ENCODE data around the gene SOX5. TPM values are rescaled to one million over a fixed set of nuclear protein-coding genes. Genes with fewer than 3 reads are reported as not detected.
A peak's percentile ranks its signal among the peaks of the same experiment; 100 is the strongest.

Gene SOX5
- total and polyA plus RNA-seq, 9 of the 15 experiments (the other 6 are each of a cell fraction or from before 2014, with no cell fraction given): 8.3 to 16.5 (median 11.9) TPM

DNA sequence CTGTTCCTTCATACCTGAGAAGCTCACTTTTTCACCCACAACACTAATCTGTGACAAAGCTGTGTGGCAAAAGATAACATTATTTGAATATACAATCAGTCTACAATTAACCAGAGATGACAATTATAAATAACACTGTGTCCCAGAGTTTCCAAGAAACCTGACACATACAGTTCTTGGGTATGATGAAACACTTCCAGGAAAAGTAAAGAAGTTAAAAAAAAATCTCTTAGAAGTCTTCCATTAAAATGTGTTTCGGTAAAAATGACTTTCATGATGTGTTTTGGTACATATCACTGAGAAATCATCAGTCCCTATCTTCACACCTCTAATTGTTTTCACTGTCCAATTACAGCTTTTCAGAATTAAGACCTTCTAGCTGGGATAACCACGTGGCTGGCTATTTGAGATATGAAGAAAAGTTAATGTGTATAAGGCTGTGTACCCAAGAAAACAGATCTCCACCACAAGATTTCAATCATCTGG, 390.2 kb downstream of the SOX5 start (continued):
- TF ChIP-seq, protein P1, sequence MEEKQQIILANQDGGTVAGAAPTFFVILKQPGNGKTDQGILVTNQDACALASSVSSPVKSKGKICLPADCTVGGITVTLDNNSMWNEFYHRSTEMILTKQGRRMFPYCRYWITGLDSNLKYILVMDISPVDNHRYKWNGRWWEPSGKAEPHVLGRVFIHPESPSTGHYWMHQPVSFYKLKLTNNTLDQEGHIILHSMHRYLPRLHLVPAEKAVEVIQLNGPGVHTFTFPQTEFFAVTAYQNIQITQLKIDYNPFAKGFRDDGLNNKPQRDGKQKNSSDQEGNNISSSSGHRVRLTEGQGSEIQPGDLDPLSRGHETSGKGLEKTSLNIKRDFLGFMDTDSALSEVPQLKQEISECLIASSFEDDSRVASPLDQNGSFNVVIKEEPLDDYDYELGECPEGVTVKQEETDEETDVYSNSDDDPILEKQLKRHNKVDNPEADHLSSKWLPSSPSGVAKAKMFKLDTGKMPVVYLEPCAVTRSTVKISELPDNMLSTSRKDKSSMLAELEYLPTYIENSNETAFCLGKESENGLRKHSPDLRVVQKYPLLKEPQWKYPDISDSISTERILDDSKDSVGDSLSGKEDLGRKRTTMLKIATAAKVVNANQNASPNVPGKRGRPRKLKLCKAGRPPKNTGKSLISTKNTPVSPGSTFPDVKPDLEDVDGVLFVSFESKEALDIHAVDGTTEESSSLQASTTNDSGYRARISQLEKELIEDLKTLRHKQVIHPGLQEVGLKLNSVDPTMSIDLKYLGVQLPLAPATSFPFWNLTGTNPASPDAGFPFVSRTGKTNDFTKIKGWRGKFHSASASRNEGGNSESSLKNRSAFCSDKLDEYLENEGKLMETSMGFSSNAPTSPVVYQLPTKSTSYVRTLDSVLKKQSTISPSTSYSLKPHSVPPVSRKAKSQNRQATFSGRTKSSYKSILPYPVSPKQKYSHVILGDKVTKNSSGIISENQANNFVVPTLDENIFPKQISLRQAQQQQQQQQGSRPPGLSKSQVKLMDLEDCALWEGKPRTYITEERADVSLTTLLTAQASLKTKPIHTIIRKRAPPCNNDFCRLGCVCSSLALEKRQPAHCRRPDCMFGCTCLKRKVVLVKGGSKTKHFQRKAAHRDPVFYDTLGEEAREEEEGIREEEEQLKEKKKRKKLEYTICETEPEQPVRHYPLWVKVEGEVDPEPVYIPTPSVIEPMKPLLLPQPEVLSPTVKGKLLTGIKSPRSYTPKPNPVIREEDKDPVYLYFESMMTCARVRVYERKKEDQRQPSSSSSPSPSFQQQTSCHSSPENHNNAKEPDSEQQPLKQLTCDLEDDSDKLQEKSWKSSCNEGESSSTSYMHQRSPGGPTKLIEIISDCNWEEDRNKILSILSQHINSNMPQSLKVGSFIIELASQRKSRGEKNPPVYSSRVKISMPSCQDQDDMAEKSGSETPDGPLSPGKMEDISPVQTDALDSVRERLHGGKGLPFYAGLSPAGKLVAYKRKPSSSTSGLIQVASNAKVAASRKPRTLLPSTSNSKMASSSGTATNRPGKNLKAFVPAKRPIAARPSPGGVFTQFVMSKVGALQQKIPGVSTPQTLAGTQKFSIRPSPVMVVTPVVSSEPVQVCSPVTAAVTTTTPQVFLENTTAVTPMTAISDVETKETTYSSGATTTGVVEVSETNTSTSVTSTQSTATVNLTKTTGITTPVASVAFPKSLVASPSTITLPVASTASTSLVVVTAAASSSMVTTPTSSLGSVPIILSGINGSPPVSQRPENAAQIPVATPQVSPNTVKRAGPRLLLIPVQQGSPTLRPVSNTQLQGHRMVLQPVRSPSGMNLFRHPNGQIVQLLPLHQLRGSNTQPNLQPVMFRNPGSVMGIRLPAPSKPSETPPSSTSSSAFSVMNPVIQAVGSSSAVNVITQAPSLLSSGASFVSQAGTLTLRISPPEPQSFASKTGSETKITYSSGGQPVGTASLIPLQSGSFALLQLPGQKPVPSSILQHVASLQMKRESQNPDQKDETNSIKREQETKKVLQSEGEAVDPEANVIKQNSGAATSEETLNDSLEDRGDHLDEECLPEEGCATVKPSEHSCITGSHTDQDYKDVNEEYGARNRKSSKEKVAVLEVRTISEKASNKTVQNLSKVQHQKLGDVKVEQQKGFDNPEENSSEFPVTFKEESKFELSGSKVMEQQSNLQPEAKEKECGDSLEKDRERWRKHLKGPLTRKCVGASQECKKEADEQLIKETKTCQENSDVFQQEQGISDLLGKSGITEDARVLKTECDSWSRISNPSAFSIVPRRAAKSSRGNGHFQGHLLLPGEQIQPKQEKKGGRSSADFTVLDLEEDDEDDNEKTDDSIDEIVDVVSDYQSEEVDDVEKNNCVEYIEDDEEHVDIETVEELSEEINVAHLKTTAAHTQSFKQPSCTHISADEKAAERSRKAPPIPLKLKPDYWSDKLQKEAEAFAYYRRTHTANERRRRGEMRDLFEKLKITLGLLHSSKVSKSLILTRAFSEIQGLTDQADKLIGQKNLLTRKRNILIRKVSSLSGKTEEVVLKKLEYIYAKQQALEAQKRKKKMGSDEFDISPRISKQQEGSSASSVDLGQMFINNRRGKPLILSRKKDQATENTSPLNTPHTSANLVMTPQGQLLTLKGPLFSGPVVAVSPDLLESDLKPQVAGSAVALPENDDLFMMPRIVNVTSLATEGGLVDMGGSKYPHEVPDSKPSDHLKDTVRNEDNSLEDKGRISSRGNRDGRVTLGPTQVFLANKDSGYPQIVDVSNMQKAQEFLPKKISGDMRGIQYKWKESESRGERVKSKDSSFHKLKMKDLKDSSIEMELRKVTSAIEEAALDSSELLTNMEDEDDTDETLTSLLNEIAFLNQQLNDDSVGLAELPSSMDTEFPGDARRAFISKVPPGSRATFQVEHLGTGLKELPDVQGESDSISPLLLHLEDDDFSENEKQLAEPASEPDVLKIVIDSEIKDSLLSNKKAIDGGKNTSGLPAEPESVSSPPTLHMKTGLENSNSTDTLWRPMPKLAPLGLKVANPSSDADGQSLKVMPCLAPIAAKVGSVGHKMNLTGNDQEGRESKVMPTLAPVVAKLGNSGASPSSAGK (IDR thresholded peaks at IDR 0.05): peak; percentile 88
- TF ChIP-seq CCAR2 (IDR thresholded peaks at IDR 0.05; ENCODE audit: low read depth, low read length): no peak
- TF ChIP-seq ZEB2 (IDR thresholded peaks at IDR 0.05): peak; percentile 67
- TF ChIP-seq HMGN3 (IDR thresholded peaks at IDR 0.05; ENCODE audit: borderline replicate concordance, extremely low read depth, insufficient read length, low read depth, low read length): peak; percentile 43
- TF ChIP-seq SMARCC2 (IDR thresholded peaks at IDR 0.05; ENCODE audit: low read depth): peak; percentile 87
- TF ChIP-seq ZNF766 (CRISPR knock-in tag; conservative IDR thresholded peaks at IDR 0.05): peak; percentile 62
- TF ChIP-seq, protein P2, sequence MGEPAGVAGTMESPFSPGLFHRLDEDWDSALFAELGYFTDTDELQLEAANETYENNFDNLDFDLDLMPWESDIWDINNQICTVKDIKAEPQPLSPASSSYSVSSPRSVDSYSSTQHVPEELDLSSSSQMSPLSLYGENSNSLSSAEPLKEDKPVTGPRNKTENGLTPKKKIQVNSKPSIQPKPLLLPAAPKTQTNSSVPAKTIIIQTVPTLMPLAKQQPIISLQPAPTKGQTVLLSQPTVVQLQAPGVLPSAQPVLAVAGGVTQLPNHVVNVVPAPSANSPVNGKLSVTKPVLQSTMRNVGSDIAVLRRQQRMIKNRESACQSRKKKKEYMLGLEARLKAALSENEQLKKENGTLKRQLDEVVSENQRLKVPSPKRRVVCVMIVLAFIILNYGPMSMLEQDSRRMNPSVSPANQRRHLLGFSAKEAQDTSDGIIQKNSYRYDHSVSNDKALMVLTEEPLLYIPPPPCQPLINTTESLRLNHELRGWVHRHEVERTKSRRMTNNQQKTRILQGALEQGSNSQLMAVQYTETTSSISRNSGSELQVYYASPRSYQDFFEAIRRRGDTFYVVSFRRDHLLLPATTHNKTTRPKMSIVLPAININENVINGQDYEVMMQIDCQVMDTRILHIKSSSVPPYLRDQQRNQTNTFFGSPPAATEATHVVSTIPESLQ (CRISPR knock-in tag; IDR thresholded peaks at IDR 0.05): no peak
- no peak for TF ChIP-seq MYBL2 (IDR thresholded peaks at IDR 0.05; ENCODE audit: low read depth)
- TF ChIP-seq MYBL2 (CRISPR knock-in tag; IDR thresholded peaks at IDR 0.05; ENCODE audit: borderline replicate concordance): no peak
- peak in 1 of 2 experiments; percentile 82; a peak in 2 of 4 replicates for TF ChIP-seq RCOR1 (IDR thresholded peaks at IDR 0.05; ENCODE audit: borderline replicate concordance in 1 of 2, low read depth in 2 of 2, low read length in 2 of 2)
